HG02973 (cell line): ENCODE measurements around the gene LHFPL2.

Experiments
- ATAC-seq: cut with Tn5 transposase; IDR thresholded peaks from one replicate; pipeline ENCODE4 v1.9.1; 2021; ENCODE audit warnings: moderate library complexity; ENCODE audit not compliant: unreplicated experiment

The LHFPL2 gene

DNA sequence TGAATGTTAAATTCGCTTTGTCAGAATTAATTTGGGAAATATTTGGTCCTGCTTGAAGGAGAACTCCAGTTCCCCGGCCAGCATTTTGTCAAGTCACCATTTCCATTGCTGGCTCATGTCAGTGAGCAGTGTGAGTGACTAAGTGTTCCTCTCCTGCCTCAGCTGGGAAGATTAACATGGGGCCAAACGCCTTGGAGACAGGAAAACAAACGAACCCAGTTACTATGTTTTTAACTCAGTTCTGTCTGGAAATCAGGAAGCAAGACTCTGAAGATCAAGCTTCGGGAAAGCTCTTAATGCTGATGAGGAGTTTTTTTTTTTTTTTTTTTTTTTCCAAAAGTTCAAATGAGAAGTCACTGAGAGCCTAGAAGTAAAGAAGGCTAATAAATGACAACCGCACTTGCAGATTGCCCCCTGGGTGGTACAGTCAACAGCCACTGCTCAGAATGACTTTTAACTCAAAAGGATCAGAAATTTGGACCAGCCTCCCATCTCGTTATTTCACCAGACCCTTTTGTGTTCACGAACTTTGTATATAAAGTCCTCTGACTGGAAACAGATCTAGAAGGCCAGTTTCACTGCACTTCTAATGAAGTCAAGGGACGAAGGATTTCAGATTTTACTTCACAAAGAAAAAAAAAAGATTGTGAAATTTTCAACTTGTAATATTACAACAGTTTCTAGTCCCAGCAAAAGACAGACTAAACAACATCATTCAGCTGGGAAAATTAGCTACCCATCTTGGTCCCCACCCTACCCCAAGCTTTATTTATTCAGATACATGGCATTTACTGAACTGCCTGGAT, 121.3 kb downstream of the LHFPL2 start:
- ATAC-seq = no peak

DNA sequence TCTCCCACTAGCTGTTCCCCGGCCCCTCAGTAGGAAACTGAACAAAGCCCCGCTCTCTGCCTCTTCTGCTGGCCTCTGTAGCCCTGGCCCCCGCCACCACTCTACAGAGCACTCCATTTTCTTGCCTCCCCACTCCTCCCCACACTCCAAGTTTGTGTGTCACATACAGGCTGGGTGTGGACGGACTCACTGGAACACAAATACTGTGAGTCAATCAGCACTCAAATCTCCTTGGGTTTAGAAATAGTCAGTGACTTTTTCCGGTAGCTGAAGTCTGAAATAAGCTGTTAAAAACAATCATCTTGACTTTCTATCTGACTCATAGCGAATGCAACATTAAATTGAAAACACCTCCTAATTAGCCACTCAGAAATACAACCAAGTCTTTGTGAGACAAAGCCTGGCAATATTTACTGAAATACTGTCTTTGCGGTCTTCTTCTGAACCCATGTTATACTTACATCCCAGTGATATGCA, 122.5 kb downstream of the LHFPL2 start:
- no peak for ATAC-seq

DNA sequence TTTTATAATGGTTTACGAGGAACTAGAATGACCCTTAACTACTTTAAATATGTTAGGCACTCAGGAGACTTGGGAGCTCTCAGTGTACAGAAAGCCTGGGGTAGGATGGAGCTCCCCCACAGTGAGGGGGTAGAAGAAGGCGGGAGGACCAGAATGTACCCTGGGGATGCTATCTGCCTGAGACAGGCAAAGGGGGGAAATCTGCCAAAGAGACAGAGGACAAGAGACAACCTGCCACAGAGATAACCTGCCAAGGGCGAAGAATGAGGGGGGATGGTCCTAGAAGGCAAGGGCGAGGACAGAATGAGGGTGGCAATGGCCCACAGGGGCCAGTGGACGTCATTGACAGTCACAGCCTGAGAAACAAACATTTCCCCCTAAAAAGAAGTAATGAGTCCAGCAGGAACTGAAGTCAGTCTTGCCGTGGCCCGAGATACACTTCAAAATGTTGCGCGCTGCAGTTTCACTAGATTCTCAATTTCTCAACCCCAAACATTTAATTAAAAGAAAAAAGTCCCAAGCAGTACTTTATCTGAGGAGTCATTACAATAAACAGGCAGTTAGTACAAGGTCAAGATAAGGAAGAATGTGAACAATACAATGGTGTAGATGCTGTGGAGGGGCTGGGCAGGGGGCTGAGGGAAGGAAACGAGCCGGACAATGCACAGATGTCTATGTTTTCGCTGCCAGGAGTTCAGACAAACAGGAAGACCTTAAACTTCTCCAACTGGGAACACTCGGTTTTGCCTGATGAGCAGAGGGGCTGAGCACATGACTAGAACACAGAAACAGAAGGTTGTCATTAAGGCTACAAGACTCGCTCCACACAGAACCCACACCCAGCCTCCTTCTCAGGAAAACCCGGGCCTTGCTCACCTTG, 125.0 kb downstream of the LHFPL2 start:
- ATAC-seq = no peak

DNA sequence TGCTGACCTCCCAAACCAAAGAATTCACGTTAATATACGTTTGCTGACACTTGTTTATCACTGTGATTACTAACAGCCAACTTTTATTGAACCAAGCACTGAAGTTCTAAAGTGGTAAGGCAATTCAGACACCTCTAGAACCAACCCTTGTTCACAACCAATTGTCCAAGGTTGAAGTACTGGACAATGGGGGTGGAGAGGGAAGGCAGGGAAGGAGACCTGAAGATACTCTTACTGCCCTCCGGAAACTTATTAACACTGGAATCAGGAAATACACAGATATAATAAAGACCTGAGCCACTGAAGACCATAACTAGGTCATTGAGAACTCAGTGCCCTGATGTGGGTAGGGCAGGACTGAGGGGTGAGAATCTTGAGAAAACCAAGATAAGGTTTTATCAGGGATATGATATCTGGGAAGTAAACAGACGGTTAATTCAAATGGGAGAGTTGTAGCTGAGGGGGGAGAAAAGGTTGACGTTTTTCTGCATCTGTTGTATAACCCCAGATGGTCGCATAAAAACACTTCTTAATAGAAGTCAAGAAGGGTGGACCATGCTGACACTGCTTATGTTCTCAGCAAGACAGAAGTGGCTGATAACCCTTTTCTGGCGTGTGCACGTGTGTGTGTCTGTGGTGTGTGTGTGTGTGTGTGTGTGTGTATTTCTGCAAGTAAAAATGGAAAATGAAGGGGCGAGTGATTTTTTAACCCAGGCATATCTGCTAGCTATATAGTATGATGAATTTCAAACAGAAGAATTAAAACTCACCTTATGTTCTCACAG, 125.9 kb downstream of the LHFPL2 start:
- no peak for ATAC-seq

DNA sequence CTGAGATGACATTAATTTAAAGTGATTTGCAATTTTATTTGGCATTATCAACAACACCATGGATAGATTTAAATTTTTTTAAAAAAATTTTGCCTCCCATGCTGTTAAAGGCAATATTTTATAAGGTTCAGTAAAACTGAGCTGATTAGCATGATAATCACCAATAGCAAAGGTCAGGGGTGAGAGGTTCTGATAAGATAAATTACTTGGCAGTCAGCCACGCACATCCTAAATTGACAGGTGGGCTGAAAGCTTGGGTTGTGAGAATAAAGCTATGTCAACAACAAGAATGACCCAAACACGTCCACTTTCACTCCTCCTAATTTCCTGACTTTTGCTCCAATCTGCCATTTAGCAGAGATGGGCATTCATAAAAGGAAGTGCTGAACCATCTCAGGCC, 127.1 kb downstream of the LHFPL2 start:
- ATAC-seq = no peak

DNA sequence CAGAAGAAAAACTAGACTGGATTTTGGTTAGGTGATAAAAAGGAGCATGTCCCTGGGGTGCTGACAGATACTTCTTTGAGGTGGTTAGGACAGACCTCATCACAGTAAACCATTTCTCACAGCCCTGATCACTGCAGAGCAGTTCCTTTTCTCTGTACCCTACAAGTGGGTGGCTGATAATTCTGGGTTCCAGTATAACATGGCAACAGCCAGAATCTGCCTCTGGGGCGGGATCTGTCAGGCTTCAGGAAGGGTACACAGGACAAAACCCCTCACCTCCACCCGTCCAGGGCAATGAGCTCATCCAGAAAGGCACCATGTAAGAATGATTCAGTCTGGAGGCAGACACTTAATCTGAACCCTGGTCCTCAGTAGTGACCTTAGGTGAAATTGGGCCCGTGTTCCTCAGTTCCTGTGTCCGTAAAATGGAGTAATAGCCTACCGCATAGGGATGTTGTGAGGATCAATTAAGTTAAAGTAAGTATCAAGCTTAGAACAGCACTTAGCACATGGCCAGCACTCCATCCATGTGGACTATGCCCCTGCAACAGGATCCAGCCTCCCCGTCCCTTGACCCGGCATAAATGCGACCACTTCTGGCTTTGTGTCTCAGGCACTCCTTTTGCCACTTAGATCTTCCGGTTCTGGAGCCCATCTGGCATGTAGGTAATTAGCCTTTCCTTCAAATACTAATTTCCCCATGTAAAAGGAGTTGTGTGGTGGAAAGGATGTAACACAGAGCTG, 129.2 kb downstream of the LHFPL2 start:
- ATAC-seq = no peak

DNA sequence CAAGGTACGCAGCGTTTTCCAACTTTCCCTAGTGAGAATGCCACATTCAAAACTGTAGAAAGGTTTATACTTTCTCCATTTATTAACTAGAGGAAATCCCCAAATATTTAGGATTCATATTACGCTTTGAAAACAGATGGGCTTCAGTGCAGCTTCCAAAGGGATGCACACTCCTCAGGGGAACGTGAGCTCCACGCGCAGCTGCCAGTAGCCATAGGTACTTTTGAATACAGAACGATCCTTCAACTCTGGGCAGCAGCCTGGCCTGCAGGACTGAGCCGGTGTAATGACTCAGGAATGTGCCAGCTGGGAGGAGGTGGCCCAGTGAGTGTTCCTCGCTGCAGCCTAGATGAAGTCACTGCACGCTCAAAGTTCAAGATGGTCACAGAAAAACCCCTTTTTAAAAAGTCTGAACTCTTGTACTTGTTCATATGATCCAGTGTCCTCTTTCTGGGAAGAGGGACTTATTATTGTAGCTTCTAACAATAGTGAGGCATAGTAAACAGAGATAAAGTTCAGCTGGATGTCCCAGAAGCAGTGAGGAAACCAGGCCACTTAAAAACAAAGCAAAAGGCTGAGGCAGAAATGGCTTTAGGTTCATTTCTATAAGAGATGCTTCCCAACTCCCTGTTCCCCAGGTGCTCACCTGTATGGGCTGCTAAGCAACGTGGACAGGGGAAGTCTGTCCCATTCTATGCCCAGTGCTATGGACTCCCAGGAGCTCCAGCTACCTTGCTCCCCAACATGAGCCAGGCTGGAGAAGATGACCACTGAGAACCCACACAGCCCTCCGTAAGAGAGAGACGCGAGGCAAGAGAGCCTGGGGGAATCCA, 130.0 kb downstream of the LHFPL2 start:
- ATAC-seq = no peak

DNA sequence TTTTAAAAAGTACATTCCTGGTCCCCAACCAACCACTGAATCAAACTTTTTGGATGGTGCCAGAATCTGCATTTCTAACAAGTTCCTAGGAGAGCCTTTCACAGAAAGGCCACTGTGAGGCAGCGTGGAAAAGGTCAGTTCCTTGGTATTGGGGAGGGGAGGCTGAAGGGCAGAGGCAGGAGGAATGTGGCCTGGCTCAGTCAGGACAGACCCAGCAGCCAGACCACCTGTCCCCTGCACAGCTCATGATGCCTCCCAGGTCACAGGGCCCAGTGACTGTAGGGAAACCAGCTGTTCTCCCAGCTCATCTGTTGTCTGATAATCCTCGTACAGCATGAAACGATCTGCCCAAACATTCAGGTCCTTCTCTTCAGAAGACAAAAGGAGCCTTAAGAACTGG, 132.9 kb downstream of the LHFPL2 start:
- no peak for ATAC-seq

DNA sequence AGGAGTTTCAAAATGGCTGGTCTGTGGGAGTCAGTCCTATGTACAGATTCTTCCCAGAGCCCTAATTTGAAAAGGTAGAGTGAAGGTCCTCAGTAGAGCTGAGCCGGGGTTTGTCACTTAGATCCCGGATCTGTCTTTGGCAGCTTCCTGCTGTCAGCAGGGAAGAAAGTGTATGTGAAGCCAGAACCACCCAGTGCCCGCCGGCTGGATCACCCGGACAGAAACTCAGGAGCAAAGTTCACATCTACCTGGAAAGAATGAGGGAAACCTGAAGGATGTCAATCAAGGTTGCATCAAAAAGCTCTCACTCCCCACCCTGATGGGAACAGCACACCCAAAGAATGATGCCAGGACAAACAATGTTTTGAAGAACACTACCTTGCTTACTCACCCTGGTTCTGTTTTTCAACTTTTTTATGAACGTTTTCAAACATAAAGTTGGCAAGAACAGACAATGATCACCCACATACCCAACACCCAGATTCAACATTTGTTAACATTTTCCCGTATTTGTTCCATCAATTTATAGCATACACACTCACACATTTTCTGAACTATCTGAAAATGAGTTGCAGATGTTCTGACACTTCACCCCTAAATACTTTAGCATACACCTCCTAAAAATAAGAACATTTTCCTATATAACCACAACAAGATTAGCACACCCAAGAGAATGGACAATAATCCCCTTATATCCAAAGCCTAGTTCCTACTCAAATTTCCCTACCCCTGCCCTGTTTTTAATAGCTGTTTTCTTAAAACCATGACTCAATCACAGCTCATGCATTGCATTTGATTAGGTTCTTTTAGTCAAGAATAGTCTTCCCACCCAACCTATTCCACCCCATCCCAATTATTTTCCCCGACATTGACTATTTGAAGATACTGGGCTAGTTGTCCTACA, 133.9 kb downstream of the LHFPL2 start:
- no peak for ATAC-seq

DNA sequence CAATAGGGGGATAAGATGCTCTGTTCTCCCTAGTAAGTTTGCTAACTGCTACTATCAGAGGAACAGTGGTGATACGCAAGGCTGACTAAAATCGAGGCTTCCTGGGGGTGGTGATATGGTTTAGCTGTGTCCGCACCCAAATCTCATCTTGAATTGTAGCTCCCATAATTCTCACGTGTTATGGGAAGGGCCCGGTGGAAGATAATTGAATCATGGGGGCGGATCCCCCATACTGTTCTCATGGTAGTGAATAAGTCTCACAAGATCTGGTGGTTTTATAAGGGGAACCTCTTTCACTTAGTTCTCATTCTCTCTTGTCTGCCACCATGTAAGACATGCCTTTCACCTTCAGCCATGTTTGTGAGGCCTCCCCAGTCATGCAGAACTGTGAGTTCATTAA, 135.1 kb downstream of the LHFPL2 start:
- ATAC-seq = no peak

DNA sequence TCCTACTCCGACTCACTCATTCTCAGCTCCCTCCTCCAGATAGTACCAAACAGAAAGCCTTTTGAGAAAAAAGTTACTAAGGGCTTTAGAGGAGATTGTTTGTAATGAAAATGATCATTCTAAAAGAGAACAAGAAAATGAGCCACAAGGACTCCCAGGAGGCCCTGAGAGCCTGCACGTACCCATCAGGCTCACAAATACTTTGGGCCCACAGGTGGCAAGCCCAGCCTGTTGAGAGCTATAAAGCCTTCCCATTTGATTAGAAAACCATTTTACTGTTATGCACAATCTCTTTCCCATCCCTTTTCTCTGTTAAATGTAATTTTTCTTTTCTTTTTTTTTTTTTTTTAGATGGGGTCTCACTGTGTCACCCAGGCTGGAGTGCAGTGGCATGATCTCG, 136.1 kb downstream of the LHFPL2 start:
- ATAC-seq = no peak

DNA sequence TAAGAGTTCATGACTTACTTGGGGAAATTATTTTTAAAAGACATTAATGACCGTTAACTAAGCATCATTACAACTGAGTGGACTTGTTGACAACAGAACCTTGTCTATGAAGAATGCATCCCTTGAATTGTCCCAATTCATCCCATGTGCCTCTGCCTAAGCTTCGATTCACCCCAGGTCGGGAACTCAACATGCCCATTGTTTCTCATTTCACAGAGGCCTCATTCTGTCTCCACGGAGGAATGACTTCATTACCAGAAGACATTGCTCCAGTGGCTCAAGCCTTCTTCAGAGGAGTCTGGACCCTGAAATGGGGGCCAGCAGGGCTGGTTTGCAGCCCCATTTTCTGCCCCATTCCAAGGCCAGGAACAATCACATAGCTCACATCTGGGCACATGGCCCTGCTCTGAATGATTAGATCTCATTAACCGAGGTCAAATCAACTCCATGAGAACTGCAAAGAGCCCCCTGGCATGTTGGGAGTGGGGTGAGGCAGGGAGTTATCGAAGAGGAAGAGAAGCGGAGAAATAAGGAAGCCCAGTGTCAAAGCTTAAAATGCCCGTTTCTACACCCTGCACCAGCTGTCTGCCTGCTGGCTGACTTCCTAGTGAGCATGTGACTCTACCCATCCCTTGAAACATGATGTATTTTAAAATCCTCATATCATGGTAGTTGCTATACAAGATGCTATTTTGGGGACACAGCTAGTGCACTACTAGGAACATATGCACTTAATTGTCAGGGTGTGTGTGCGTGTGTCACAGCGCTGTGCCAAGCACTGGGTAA, 137.3 kb downstream of the LHFPL2 start:
- ATAC-seq = no peak

DNA sequence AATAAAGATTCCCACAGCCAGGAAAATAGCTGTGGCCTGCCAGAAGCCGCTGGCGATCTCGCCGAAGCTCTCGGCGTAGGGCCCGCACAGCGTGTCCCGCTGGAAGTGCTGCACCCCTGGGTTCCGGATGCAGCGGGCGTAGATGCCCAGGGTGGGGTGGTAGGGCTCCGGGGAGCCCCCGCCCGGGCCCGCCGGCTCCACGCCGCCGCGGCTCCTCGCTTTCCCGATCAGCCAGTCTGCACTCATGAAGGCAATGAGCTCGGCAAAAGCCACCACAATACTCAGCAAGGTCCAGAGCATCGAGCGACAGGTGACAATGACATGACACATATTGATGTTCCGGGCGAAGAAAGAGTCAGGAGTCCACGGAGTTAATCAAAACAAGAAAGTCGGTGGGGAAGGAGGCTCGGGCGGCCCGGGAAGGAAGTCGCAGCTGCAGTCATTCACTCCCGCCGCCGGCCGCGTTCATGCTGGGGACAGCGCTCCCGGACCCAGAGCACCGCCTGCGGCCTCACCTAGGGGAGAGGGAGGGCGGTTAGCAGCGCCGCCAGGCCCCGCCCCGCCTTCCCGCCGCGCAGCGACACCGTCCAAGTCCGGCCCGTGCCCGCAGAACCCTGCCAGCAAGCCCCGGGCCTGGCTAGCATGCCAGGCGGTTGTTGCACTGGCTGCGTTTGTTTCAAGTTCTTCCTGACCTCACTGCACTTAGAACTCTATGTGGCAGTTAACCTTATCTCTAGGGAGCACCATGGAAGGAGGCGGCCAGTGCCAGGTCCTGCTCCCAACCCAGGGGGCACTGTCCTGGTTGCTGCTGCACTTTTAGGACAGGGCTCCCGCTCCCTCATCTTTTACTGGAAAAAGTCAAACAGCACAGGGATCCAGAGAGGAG, 138.4 kb downstream of the LHFPL2 start:
- ATAC-seq = no peak

DNA sequence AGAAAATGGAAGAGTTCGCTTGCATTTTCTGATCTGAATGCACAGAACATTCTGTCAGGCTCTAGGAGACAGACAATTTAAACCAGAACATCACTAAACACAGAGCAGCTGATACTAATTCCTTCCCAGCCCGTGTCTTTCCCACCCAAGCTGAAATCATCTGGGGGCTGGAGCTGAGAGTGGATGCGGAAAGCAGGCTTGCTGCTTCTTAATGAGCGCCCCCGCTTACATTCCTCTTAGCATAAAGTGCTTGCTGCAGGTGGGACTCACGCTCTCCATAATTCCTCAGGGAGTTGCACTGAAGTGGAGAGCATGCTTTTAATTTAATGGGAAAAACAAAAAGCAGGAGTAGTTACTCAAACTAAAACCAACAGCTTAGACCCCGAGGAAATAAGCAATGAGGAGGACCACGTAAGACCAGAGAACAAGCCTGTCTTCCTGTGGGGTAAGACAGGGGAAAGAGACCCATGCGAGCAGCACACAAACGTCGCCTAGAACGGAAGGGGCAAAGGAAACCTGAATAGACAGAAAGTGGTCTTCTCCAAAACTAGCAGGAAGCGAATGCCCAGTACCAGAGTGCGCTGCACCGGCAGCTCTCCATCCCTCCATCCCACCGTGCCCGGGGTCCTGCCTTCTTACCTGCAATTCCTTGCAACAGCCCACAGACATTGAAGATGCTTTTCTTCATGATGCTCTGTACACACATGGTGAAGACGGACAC, 139.3 kb downstream of the LHFPL2 start:
- no peak for ATAC-seq

DNA sequence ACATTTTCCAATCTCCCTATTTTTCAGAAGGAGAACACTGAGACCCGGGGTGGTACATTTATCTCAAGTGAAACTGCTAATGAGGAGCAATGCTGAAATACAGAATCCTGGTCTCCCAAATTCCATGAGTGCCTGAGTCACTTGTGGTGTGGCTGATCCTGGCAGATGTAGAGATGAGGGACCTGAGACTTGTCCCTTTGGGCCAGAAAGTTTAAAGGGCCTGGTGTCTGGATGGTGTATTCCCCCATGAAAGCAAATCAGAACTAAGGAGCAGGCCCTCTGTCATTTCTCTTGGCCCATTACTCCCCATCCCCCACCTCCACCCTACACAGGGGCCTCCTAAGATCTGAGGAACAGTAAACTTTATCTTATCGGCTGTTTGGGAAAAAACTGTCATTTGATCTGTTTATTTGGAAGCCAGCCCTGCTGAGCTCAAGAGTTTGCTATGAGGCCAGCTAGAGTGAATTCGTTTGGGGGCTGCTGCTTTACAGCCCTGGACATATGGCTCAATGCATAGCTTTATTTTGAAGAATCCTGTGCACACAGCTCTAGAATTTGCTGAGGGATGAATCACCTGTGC, 140.3 kb downstream of the LHFPL2 start:
- ATAC-seq = no peak

DNA sequence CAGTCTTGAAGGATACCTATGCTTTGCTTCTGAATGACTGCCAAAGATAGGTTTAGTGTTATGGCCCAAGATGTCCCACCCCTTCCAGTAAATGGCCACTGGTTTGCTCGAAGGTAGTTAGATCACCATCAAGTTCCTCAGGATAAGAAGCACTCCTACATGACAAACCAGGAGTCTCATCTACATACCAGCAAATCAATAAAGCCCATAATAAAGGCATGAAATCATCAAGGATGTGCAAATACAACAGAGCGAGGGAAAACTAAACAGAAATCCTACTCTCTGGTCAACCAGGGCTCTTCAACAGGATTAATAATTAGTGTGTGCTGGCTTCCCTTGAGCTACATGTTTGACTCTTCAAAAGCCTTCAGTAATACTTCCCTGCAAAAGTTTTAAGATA, 141.0 kb downstream of the LHFPL2 start:
- no peak for ATAC-seq
